Right ventricle myocardium superior (tissue), 1 donor: ENCODE measurements around the gene DIP2C. TPM values are rescaled to one million over a fixed set of nuclear protein-coding genes. Genes with fewer than 3 reads are reported as not detected.
"Not testable (repeated sequence)": the region's sequence is repeated elsewhere in the genome, so short reads cannot be mapped to it uniquely, and the experiment has no call there.

ENCODE experiments used
- ATAC-seq: fragments of 200-7000 bp; cut with Tn5 transposase; one replicate; pipeline ENCODE4 v1.9.1; 2020; ENCODE audit warnings: mild to moderate bottlenecking; ENCODE audit not compliant: poor library complexity
- DNase-seq: peaks from one replicate; pipeline ENCODE4 v3.0.0-alpha.2; 2020
- intact Hi-C: fragments of 100-400 bp; cut with DNase I; formaldehyde crosslinking; loops from one replicate; pipeline ENCODE4 v1.11.2; 2022
- total RNA-seq: library from RNA; stranded (reverse); fragmentation: NEBNext Ultra II Directional; extraction: Animal tissue kit (Norgen Biotek cat#: 25700); gene quantifications from one replicate; pipeline ENCODE4 v1.2.1, GENCODE V29; 2021
- donor health status: DM: no; HTN: yes; CAD: no; lungs with severe emphysema.

The DIP2C gene
- total RNA-seq, 1 donor from 2014 or later = 29.1 TPM

DNA sequence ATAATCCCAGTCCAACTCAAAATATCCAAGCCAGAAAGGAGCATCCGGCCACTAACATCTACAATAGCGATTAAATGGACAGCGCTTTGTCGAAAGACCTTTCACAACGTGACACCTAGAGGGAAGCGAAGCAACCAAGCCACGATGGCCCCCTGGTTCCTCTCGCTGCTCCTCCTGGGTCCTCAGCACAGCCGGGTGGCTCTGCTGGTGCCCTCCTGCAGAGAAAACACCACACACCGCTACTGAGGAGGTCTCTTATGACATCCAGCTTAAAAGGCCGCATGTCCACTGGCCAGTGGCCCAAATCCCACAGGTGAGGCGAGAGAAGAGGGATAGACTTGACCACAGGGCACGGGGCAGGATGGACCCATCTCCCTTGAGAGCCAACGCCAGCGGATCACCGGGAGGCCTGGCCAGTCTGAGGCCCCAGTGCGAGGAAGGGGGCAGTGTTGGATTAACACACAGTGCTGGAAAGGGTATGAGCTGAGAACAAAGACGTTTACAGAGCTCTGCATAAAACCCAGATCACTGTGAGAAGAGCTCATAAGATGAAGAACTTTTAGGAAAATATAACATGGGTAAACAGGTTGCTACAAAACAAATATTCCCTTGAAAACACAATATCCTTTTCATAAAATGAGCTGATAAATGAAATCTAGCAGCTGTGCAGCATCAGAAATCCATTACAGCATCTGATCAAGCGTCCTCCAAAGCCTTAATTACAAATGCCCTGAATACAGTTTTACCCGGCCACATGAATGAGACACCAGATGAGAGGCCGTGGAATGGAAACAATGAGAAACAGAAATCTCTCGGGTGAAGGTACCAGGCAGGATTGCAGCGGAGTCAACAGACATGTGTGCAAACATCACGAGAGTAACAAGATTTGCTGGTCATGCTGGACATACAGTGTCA, 236.7 kb downstream of the DIP2C start:
- DNase-seq = no peak
- intact Hi-C loops = no loop called here
- no peak for ATAC-seq

DNA sequence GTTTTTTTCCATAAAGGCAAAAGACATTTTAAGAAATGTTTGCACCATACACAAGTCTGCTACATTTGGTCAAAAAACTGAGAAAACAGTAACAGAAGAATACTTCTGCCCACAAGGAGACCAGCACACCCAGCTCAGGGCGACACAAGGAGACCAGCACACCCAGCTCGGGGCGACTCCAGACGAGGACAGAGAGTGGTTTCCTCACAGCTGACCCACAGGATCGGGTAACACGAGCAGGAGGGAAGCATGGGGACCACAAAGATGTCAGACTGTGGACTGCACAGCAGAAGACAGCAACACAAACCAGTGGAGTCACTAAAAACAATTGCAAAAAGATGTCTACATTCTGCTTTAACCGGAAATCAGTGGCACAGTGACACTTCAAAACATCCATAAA, 237.6 kb downstream of the DIP2C start:
- ATAC-seq = no peak

DNA sequence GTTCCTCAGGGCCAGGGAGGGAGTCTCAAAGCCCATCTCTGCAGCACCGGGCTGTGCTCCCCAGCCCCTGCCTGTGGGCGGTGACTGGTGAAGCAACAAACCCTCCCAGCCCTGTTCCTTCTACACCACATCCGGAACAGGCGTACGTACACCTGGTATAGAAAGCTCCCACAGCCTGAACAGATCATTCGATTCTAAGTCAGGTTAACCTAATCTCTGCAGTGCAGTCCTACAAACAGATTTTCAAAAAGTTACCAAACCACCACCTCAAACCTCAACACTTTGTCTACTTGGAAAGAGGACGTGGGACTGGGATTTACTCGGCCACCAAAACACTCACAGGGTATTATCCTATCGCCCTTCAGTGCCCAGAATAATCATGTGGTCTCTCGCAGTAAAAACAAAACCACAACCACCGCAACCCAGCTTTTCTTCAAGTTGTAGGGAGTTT, 238.4 kb downstream of the DIP2C start:
- peak; percentile 40 for ATAC-seq

More for the DNA sequence above, 237.6 kb downstream of the DIP2C start:
- intact Hi-C loops = no loop called here
- DNase-seq = no peak

DNA sequence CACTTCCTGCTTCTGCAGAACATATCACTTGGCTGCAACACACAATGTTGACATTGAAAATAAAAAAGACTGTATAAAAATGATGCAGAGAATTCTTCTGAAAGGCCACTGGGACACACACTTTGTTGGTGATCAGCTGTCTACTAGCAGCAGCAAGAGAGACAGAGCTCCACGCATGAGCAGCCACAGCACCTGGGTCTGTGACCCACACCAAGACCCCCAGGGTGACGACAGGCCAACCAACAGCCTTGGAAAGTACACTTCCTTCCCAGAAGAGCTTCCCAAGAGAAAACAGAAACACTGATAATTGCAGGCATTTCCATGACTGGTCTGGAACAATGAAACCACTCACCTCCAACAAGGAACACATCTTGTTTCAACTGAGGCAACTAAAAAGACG, 239.0 kb downstream of the DIP2C start:
- ATAC-seq = no peak
- intact Hi-C loops = no loop called here
- DNase-seq = no peak

More for the DNA sequence above, 238.4 kb downstream of the DIP2C start:
- intact Hi-C loops = no loop called here
- DNase-seq = no peak

DNA sequence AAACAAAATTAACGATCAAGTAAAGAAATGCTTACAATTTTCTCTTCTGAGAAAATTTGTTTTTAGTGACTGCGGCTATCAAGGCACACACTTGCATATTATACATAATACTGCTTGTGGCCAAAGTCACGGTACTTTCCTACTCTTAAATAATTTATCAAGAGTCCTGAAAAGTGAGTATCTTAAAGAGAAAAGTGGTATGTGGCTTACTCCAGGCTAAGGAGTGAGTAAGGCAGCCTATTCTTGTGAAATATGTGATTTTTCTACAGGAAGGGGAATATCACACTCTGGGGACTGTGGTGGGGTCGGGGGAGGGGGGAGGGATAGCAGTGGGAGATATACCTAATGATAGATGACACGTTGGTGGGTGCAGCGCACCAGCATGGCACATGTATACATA, 240.1 kb downstream of the DIP2C start:
- intact Hi-C loops, ATAC-seq, DNase-seq: not testable (repeated sequence)

DNA sequence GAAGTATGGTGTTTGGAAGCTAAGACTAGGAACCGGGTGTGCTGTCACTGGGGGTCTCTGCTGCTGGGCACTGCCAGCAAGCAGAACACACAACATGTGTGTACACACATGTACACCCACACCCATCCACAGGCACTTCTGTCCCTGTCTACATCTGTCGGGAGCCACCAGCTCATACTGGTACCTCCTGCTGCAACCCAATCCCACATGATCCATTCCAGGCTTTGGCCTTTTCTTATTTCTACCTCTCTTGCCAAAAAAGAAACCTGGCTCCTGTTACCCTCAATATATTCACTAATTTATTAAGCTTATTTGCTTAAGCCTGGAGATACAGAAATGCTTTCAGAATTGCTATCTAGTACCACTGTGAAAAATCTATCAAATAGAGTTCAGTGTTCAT, 246.0 kb downstream of the DIP2C start:
- DNase-seq (no peak), ATAC-seq (no peak)
- intact Hi-C loops = no loop called here

DNA sequence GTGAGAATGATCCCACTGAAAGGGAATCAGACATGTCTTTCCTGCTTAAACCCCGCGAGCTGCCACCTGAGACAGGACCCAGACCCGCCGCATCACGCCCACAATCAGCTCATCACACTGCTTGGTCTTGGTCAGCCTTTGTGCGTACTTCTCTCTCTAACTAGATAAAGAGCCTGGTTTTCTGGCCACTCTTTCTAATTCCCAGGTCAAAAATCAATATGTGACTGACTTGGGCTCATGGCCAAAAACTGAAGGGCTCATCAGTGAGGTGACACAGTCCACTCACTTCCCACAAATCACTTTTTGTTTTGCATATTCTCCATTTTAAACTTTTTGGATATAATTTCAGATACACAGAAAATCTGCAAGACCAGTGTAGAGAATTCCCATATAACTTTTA, 247.3 kb downstream of the DIP2C start:
- DNase-seq (no peak), ATAC-seq (no peak)
- intact Hi-C loops = no loop called here

DNA sequence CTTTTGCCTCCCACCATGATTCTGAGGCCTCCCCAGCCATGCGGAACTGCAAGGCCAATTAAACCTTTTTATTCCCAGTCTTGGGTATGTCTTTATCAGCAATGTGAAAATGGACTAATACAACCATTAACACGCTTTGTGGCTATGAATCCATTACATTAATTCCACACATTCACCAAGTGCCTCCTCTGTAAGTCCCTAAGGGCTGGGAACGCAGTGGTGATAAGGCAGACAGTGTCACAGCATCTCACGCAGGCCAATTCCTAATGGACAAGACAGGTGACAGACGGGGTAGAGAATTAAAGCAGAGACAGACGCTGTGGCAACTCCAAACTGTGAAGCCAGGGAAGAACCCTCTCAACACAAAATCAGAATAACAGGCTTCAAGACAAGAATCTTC, 247.8 kb downstream of the DIP2C start:
- ATAC-seq (no peak), DNase-seq (no peak)
- intact Hi-C loops = no loop called here

DNA sequence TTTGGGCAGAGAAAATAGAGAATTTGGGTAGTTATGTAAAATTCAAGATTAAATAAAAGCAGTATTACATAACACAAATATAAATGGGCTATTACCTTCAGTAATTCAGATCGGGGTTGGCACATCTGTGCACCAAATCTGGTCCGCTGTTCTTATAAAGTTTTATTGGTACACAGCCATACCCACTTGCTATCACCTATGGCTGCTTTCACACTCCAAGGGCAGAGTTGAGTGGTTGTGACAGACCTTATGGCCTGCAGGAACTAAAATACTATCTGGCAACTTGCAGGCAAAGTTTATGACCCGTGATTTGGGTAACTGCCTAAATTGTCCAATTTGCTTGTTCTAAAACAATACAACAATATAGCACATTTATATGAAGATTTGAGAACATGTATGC, 249.3 kb downstream of the DIP2C start:
- intact Hi-C loops = no loop called here
- DNase-seq = no peak
- ATAC-seq = no peak

DNA sequence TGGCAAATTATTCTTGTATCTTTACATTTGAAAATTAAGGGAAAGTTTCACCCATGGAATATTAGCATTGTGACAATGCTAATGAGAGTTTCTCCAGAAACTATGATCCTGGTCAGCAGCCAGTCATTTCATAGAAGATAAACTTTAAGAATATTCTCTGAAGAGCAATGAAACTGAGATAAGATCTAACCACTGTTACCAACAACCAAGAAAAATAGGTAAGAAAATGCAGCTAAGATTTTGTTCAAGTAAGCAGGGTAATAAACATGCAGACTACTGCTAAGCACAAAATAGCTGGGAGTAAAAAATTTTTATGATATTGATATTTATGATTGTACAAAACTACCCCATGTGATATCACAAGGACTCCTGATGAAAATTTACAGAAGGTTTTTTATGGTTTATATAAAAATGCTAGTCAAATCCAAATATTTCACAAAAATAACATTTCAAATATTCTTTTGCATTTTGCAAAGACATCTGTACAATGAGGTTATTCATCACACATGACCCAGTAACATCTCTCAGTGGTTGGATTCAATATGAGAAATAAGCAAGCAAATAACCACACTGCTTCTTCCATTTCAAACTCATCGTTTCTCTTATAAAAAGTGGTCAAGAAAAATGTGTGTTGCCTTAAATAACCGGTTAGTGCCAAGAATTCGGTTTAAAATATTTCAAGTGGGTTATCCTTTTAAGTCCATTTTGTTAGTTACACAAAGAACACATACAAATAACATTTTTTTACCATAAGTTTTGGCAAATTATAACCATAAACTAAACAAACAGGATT, 251.6 kb downstream of the DIP2C start:
- DNase-seq = no peak
- intact Hi-C loops = no loop called here

DNA sequence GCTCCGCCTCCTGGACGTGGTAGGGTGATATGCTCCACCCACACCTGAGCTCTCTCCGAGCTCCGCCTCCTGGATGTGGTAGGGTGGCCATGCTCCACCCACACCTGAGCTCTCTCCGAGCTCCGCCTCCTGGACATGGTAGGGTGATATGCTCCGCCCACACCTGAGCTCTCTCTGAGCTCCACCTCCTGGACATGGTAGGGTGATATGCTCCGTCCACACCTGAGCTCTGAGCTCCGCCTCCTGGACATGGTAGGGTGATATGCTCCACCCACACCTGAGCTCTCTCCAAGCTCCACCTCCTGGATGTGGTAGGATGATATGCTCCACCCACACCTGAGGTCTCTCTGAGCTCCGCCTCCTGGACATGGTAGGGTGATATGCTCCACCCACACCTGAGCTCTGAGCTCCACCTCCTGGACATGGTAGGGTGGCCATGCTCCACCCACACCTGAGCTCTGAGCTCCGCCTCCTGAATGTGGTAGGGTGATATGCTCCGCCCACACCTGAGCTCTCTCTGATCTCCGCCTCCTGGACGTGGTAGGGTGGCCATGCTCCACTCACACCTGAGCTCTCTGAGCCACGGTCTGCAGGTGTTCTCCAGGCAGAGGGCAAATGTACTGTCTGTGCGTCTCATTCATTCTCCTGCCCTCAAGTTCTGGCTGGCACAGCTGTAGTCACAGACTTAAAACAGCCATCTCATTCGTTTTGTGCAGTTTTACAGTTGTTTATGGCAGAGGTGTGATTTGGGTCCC, 252.4 kb downstream of the DIP2C start:
- ATAC-seq (no peak), DNase-seq (no peak)
- intact Hi-C loops = no loop called here

More for the DNA sequence above, 251.6 kb downstream of the DIP2C start:
- ATAC-seq = no peak

DNA sequence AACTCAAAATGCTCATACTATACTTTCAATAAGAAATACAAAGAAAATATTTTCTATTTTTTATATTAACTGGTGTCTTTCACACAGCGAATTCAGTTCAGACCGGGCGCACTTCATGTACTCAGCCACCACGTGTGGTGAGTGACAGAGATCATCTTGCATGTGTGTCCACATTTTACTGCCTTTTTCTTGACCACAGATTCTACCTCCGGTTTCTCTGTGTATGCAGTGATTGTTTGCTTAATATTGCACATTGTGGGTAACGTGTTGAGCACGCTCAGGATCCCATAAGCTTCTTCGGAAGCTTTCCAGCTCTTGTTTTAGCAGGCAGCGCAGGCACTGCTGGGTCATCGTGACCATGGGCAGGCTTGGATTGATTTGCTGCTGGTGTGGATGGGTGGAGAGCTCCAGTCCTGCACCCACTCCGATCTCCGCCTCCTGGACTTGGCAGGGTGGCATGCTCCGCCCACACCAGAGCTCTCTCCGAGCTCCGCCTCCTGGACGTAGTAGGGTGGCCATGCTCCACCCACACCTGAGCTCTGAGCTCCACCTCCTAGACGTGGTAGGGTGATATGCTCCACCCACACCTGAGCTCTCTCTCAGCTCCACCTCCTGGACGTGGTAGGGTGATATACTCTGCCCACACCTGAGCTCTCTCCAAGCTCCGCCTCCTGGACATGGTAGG, 253.3 kb downstream of the DIP2C start:
- ATAC-seq (no peak), DNase-seq (no peak)
- intact Hi-C loops = no loop called here

DNA sequence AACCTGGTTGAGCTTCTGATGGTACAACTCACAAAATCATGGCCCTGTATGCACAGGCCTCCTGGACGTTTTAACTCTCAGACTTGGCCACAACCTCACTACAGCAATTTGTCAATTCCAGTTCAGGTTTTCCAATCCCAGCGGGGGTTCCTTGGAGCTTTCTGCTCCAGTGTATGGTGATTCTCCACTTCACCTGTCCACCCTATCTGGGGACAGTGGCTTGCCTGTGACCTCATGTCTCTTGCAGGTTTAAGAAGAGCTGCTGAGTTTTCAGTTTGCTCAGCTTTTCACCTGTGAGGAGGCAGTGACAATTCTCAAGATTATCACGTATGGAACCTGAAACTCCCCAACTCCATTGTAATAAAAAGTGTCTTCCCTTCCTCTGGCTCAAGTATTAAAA, 254.1 kb downstream of the DIP2C start:
- intact Hi-C loops = no loop called here
- ATAC-seq (no peak), DNase-seq (no peak)

DNA sequence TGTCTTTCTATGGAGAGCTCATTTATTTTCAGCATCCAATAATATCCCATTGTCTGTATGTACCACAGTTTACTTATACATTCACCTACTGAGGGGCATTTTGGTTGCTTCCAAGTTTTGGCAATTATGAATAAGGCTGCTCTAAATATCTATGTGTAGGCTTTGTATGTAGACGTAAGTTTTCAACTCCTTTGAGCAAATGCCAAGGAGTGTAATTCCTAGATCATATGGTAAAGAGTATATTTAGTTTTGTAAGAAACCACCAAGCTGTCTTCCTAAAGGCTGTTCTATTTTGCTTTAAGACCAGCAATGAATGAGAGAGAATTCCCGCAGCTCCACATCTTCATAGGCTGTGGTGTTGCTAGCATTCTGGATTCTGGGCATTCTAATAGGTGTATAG, 259.8 kb downstream of the DIP2C start:
- intact Hi-C loops = no loop called here
- DNase-seq (no peak), ATAC-seq (no peak)

DNA sequence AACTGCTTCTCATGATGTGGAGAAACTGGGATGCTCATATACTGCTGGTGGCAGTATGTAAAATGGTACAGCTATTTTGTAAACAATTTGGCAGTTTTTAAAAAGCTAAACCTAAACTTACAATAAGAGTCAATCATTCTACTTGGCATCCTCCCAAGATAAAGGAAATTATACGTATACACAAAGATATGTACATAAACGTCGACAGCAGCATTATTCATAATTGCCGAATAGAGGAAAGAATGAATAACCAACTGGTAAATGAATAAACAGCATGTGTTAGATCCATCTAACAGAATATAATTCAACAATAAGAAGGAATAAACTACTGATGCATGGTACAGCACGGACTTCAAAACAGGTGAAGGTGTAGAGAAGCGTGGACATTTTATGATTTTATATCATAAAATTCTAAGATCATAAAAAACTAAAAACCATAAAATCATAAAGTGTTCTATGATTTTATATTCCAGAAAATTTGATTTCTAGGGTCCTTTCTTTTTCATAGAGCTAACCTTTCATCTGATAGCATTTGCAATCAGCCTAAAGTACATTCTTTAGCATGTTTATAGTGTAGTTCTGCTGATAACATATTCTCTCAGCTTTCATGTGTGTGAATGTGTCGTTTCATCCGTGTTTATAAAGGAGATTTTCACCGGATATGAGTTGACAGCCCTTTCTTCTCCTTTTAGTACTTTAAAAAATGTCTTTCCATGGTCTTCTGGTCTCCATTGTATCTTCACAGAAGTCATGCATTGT, 261.5 kb downstream of the DIP2C start:
- ATAC-seq (no peak), DNase-seq (no peak)
- intact Hi-C loops = no loop called here

DNA sequence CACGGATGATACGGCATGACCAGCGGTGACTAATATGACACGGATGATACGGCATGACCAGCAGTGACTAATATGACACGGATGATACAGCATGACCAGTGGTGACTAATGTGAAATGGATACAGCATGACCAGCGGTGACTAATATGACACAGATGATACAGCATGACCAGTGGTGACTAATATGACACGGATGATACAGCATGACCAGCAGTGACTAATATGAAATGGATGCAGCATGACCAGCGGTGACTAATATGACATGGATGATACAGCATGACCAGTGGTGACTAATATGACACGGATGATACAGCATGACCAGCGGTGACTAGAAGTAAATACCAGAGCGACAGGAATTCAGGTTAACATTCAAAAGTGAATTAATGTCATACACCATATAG, 264.1 kb downstream of the DIP2C start:
- DNase-seq, ATAC-seq, intact Hi-C loops: not testable (repeated sequence)

DNA sequence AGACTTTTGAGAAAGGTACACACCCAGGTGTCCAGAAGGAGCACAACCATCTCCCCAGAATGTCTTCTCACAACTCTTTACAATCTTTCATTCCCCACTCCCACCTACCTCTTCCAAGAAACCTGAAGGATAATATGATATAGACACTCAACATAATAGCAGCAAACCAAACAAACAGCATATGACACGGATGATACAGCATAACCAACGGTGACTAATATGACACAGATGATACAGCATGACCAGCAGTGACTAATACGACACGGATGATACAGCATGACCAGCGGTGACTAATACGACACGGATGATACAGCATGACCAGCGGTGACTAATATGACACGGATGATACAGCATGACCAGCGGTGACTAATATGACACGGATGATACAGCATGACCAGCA, 264.7 kb downstream of the DIP2C start:
- intact Hi-C loops, ATAC-seq, DNase-seq: not testable (repeated sequence)

DNA sequence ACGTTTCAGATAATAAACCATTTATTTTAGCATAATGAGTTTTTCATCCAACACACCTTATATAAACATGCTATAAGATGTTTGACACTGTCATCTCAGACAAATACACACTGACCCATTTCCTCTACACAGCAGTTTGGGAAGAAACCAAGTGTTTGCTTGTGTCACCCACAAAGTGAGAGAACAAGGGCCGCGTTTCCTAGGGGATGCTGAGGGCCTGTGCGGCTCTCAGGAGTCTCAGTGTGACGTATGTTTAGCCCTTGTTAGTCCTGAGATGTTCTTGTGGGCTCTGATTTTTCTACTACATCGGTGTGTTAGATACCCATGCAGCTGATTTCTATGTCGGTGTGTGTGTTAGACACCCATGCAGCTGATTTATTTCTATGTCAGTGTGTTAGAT, 266.3 kb downstream of the DIP2C start:
- intact Hi-C loops = no loop called here
- no peak for ATAC-seq
- no peak for DNase-seq
